WTC11 (cell line): ENCODE results near the gene CA11. TPM values are rescaled to one million over a fixed set of nuclear protein-coding genes. Genes with fewer than 3 reads are reported as not detected.
A peak's percentile ranks its signal among the peaks of the same experiment; 100 is the strongest.

Source experiments
- ATAC-seq: fragments of 200-7000 bp; cut with Tn5 transposase; 2 replicates; pipeline ENCODE4 v1.10.0; 2021; ENCODE audit warnings: mild to moderate bottlenecking, moderate library complexity
- CTCF ChIA-PET: fragments of 300-600 bp; sonication (Branson Sonifier 250); formaldehyde crosslinking; loops from one replicate; lab custom pipeline; 2021; ENCODE audit warnings: antibody characterized with exemption; lab: Charles Lee
- POLR2A ChIA-PET: fragments of 350-600 bp; sonication (Branson Sonifier 250); formaldehyde crosslinking; loops from one replicate; lab custom pipeline; 2021; ENCODE audit warnings: antibody characterized with exemption; lab: Charles Lee
- DNase-seq: peaks from one replicate; pipeline ENCODE4 v3.0.0; 2021; ENCODE audit warnings: low spot score
- H3K27ac Mint-ChIP-seq: 2 replicates; pipeline ENCODE4 v1.8.0; 2021; ENCODE audit warnings: mixed read lengths
- H3K27me3 Mint-ChIP-seq: 2 replicates; pipeline ENCODE4 v1.8.0; 2021; ENCODE audit warnings: low read depth, mild to moderate bottlenecking, moderate library complexity, mixed read lengths
- H3K36me3 Mint-ChIP-seq: 2 replicates; pipeline ENCODE4 v1.8.0; 2021; ENCODE audit warnings: mixed read lengths
- H3K4me1 Mint-ChIP-seq: 2 replicates; pipeline ENCODE4 v1.8.0; 2022; ENCODE audit warnings: mixed read lengths
- H3K4me3 Mint-ChIP-seq: 2 replicates; pipeline ENCODE4 v1.8.0; 2021; ENCODE audit warnings: mild to moderate bottlenecking, moderate library complexity, mixed read lengths
- H3K9me3 Mint-ChIP-seq: 2 replicates; pipeline ENCODE4 v1.8.0; 2021; ENCODE audit warnings: mixed read lengths
- AR ChIP-seq: fragments of 250-450 bp; sonication (Bioruptor Pico); IDR thresholded peaks from 2 replicates; pipeline ENCODE4 v1.9.0; 2021; ENCODE audit warnings: mild to moderate bottlenecking
- E2F5 ChIP-seq: sonication (generic); formaldehyde crosslinking; IDR thresholded peaks from 2 replicates; pipeline ENCODE4 v1.8.1; 2022; ENCODE audit warnings: mild to moderate bottlenecking, moderate library complexity, missing genetic modification reagents
- ERG ChIP-seq: fragments of 250-450 bp; sonication (Bioruptor Pico); IDR thresholded peaks from 2 replicates; pipeline ENCODE4 v1.8.0; 2021; ENCODE audit warnings: mild to moderate bottlenecking
- IRF1 ChIP-seq: sonication (generic); formaldehyde crosslinking; IDR thresholded peaks from 2 replicates; pipeline ENCODE4 v1.8.0; 2023; ENCODE audit warnings: missing genetic modification reagents
- IRF2 ChIP-seq: sonication (generic); formaldehyde crosslinking; IDR thresholded peaks from 2 replicates; pipeline ENCODE4 v1.8.0; 2022; ENCODE audit warnings: low read depth, missing genetic modification reagents, borderline replicate concordance
- JAZF1 ChIP-seq: fragments of 250-450 bp; sonication (Bioruptor Pico); IDR thresholded peaks from 2 replicates; pipeline ENCODE4 v1.9.0; 2021; ENCODE audit warnings: moderate library complexity, mild to moderate bottlenecking, inconsistent platforms
- JUN ChIP-seq: sonication (generic); formaldehyde crosslinking; IDR thresholded peaks from 2 replicates; pipeline ENCODE4 v1.8.0; 2023; ENCODE audit warnings: mild to moderate bottlenecking, missing genetic modification reagents
- KAT7 ChIP-seq: sonication (generic); formaldehyde crosslinking; IDR thresholded peaks from 2 replicates; pipeline ENCODE4 v1.8.1; 2023; ENCODE audit warnings: missing genetic modification reagents, mild to moderate bottlenecking, borderline replicate concordance
- MXD4 ChIP-seq: fragments of 250-450 bp; sonication (Bioruptor Pico); IDR thresholded peaks from 2 replicates; pipeline ENCODE4 v1.8.0; 2021; ENCODE audit warnings: mild to moderate bottlenecking, moderate library complexity, borderline replicate concordance
- MYBL2 ChIP-seq: sonication (generic); formaldehyde crosslinking; IDR thresholded peaks from 2 replicates; pipeline ENCODE4 v1.8.1; 2023; ENCODE audit warnings: mild to moderate bottlenecking, moderate library complexity, missing genetic modification reagents
- NFATC4 ChIP-seq: fragments of 250-450 bp; sonication (Bioruptor Pico); IDR thresholded peaks from 2 replicates; pipeline ENCODE4 v1.9.0; 2021; ENCODE audit warnings: mild to moderate bottlenecking
- PREB ChIP-seq: sonication (generic); formaldehyde crosslinking; IDR thresholded peaks from 2 replicates; pipeline ENCODE4 v1.8.1; 2022; ENCODE audit warnings: mild to moderate bottlenecking, missing genetic modification reagents, moderate library complexity, borderline replicate concordance
- TP53 ChIP-seq: sonication (generic); formaldehyde crosslinking; IDR thresholded peaks from 2 replicates; pipeline ENCODE4 v1.8.1; 2023; ENCODE audit warnings: mild to moderate bottlenecking, missing genetic modification reagents
- ZNF281 ChIP-seq: sonication (generic); formaldehyde crosslinking; IDR thresholded peaks from 2 replicates; pipeline ENCODE4 v1.8.0; 2023; ENCODE audit warnings: mild to moderate bottlenecking, missing genetic modification reagents
- ZNF532 ChIP-seq: fragments of 250-450 bp; sonication (Bioruptor Pico); IDR thresholded peaks from 2 replicates; pipeline ENCODE4 v1.9.0; 2021; ENCODE audit warnings: mild to moderate bottlenecking, borderline replicate concordance
- ZNF671 ChIP-seq: fragments of 250-450 bp; sonication (Bioruptor Pico); IDR thresholded peaks from 2 replicates; pipeline ENCODE4 v1.8.0; 2021; ENCODE audit warnings: mild to moderate bottlenecking
- total RNA-seq: library from RNA; stranded (reverse); gene quantifications from 3 replicates; pipeline ENCODE4 v1.2.3, GENCODE V29; 2021
- TF ChIP-seq, protein P1 (sequence below): sonication (generic); formaldehyde crosslinking; IDR thresholded peaks from 2 replicates; pipeline ENCODE4 v1.8.0; 2022; ENCODE audit warnings: mild to moderate bottlenecking, missing genetic modification reagents

CA11 gene
- total RNA-seq, 1 experiment from 2014 or later, result 41.4 TPM

DNA sequence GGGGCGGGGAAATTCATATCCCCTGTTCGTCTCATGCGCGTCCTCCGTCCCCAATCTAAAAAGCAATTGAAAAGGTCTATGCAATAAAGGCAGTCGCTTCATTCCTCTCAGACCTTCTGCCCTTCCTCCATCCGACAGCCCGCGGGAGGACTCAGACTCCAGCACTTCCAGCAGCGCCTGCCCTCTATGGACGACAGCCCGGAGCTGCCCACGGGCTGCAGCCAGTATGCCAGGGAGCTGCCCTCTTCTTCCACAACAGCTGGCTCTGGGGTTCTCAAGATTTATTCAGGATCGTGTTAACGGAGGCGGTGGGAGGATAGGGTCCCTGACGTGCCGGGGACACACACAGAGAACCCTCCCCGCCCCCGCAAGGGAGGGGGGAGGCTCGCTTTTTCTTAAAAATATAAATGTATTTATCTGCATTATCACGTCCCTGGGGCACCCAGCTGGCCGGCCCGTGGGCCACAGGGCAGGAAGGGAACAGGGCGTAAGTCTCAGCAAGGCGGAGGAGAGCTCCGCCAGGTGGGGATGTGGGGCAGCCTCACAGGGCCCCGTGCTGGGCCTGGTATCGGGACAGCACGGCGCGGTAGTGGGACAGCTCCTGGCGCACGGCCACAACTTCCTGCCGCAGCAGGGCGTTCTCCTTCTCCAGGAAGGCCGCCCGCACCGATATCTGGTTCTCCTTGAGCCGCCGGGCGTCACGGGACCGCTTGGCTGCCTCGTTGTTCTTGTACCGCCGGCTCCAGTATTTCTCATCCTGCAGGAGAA, 15.5 kb downstream of the CA11 start (continued):
- TF ChIP-seq ZNF281, result no peak; the same call in 1 of the 2 replicates
- TF ChIP-seq JAZF1 (CRISPR knock-in tag), result no peak
- peak; percentile 74 for TF ChIP-seq ERG (CRISPR knock-in tag)
- 0 out of 2 replicates have a peak, but pooled peaks have one; percentile 17 for TF ChIP-seq E2F5 (CRISPR knock-in tag)
- TF ChIP-seq ZNF532, result no peak; the same call in 1 of the 2 replicates
- no peak for TF ChIP-seq KAT7 (CRISPR knock-in tag)
- no peak for TF ChIP-seq MXD4
- TF ChIP-seq TP53 (CRISPR knock-in tag), result peak; percentile 58; the same call in 1 of the 2 replicates

GRCh38 chr19:48629599-48630295, 16.2 kb downstream of the CA11 start:
- Mint-ChIP-seq H3K4me1 (peaks cover 34% of the 10 kb centered on the region), H3K9me3 (no peaks in the 10 kb centered on the region), H3K27me3 (no peaks in the 10 kb centered on the region), H3K27ac (peak overlapping the region; percentile 99), H3K36me3 (no peaks in the 10 kb centered on the region), H3K4me3 (peak overlapping the region; percentile 71)
- DNase-seq (peak; percentile 97), ATAC-seq (peak; percentile 87)
- ChIA-PET POLR2A (interaction anchor here (0.5 to 3.4 kb wide), 13 partner anchors 10 to 1030 kb away, joined by 3 to 23 read pairs (median 4); partner anchors contain the start of genes CA11, FAM83E, RPL18 and SPHK2), CTCF (interaction anchor here (0.6 to 3.0 kb wide), 26 partner anchors 11 to 296 kb away, joined by 3 to 20 read pairs (median 4); partner anchors contain the start of genes CA11, FAM83E, KDELR1 and RPL18)
- TF ChIP-seq AR (CRISPR knock-in tag) (no peak), IRF1 (CRISPR knock-in tag) (0 out of 2 replicates have a peak, but pooled peaks have one; percentile 50), NFATC4 (CRISPR knock-in tag) (no peak), IRF2 (CRISPR knock-in tag) (no peak; the same call in 1 of the 2 replicates), PREB (CRISPR knock-in tag) (no peak), KAT7 (CRISPR knock-in tag) (no peak), MYBL2 (CRISPR knock-in tag) (peak; percentile 18), ZNF671 (CRISPR knock-in tag) (no peak), JUN (CRISPR knock-in tag) (no peak)
- TF ChIP-seq, protein P1, sequence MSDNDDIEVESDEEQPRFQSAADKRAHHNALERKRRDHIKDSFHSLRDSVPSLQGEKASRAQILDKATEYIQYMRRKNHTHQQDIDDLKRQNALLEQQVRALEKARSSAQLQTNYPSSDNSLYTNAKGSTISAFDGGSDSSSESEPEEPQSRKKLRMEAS, result peak; percentile 73
